Pancreas (tissue), 10 donors: ENCODE data around the gene BRME1. TPM values are rescaled to one million over a fixed set of nuclear protein-coding genes. Genes with fewer than 3 reads are reported as not detected.

Experiments
- ATAC-seq, 4 donors: fragments of 200-7000 bp; cut with Tn5 transposase; one replicate each; pipeline versions ENCODE4 v1.8.0 to v1.9.1; 2020; ENCODE audit warnings: mild to moderate bottlenecking in 4 of 4, moderate library complexity in 4 of 4
- DNase-seq, 6 donors: peaks; one replicate each; pipeline ENCODE4 v3.0.0-alpha.2; 2020
- FAIRE-seq: peaks from 2 replicates; lab custom pipeline; 2012; peaks lifted over from hg19 to GRCh38; lab: Jason Lieb, UNC
- H3K27ac ChIP-seq, 4 donors: fragments of 200-600 bp; sonication (generic); 1 replicate in 3 of 4; 2 replicates in 1 of 4; pipeline versions ENCODE4 v1.5.0 to v1.8.0; 2020
- H3K27me3 ChIP-seq, 4 donors: fragments of 200-600 bp; one replicate each; pipeline ENCODE4 v1.8.0; 2021
- H3K36me3 ChIP-seq, 3 donors: fragments of 200-600 bp; sonication (generic) in 1 of 3; one replicate each; pipeline versions ENCODE4 v1.5.0 to v1.8.0; 2020 to 2021
- H3K4me1 ChIP-seq, 3 donors: fragments of 200-600 bp; one replicate each; pipeline ENCODE4 v1.8.0; 2021
- H3K4me3 ChIP-seq, 4 donors: fragments of 200-600 bp; sonication (generic) in 2 of 4; one replicate each; pipeline versions ENCODE4 v1.5.0 to v1.8.0; 2020 to 2021
- H3K9me3 ChIP-seq, 4 donors: fragments of 200-600 bp; one replicate each; pipeline ENCODE4 v1.8.0; 2021
- CTCF ChIP-seq, 4 donors: fragments of 200-600 bp; sonication (generic) in 3 of 4; IDR thresholded peaks; one replicate each; pipeline versions ENCODE4 v1.5.0 to v1.8.0; 2021; ENCODE audit warnings: antibody characterized with exemption in 4 of 4
- WGBS, 2 donors: extraction: QIAGEN DNeasy Blood & Tissue Kit; methylation state at CpG; one replicate each; pipeline ENCODE4 v1.1.7; 2013; 5-methylcytosine and 5-hydroxymethylcytosine counted together
- intact Hi-C, 3 donors: fragments of 100-400 bp; cut with DNase I; formaldehyde crosslinking; loops; one replicate each; pipeline versions ENCODE4 v1.11.1 to v1.14.2; 2022
- polyA plus RNA-seq, 2 donors: library from polyadenylated mRNA; stranded (reverse); fragments of 200-250 nt; gene quantifications; one replicate each; pipeline ENCODE4 v1.2.3, GENCODE V29; 2013
- total RNA-seq, 6 donors: library from RNA; stranded (reverse); fragmentation: NEBNext Ultra II Directional in 4 of 6; extraction: Animal tissue kit (Norgen Biotek cat#: 25700) in 4 of 6; gene quantifications; one replicate each; pipeline versions ENCODE4 v1.2.1 to v1.2.4, GENCODE V29; 2021 to 2023
- donor health status: healthy with polysubstance abuse.
- donor health status: DM: no; HTN: no; CAD: no; lungs with moderate emphysema.
- donor health status: DM: no; HTN: no; CAD: no.
- donor health status: control.
- donor health status: control.
- donor health status: Bipolar disorder and iron deficiency.
- donor health status: DM: yes; HTN: yes; CAD: no.
- donor health status: DM: no; HTN: no; CAD: no.
- donor health status: DM: no; HTN: no; CAD: no.
- donor health status: DM: yes; HTN: yes; CAD: no.

The BRME1 gene
- total and polyA plus RNA-seq, 8 donors = 2.6 to 15.3 (median 4.3) TPM

GRCh38 chr19:13839938-13840304, 66.0 kb downstream of the BRME1 start:
- Histone ChIP-seq H3K27ac (peak overlapping the region; percentile 33 to 97 (median 85)), H3K4me3 (peak overlapping the region in 2 of 4 donors; percentile 92 to 97), H3K9me3 (no peaks in the 10 kb centered on the region), H3K36me3 (peaks cover 0 to 11% (median 0%) of the 10 kb centered on the region in 3 donors), H3K4me1 (peaks cover 6 to 27% (median 8%) of the 10 kb centered on the region in 3 donors), H3K27me3 (no peaks in the 10 kb centered on the region)
- ATAC-seq = no peak
- no peak for FAIRE-seq
- DNase-seq = no peak
- intact Hi-C loops = no loop called here
- TF ChIP-seq CTCF (IDR thresholded peaks at IDR 0.05) = no peak
- WGBS, 2 donors = 36 to 54% methylated on average over 6 of the region's 6 CpGs

DNA sequence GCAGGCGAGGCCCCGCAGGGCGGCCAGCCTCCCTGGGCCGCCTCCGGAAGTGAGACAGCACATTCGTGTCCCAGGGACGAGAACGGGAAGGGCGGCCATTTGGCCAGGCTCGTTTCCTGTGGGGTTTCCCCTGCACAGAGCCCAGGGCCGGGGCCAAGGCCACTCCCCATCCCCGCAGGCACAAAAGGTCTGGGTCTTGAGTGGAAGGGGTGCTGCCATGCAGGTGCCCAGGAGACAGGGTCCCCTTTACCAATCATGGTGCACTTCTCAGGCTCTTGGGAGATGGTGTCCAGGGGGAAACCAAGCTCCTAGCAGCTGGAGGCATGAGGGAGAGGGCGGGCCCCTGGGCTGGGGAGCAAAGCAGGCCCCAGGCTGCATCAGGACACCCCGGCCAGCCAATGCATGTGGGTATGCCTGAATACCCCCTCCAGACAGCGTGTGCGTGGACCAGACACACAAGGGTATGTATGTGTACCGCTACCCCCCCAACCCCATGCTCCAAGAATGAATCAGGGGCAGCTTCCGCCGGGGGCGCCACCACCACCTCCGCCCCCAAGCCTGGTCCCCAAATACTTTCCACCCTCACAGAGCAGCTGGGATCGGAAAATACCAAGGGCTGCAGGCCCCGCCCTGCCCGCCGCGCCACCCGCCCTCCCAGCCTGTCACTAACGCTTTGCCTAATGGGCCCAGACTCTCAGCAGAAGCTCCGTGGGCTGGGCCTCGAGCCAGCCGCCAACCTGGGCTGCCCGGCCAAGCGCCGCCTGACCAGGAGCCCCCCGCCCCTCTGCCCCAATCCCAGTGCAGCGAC, 66.6 kb downstream of the BRME1 start:
- Histone ChIP-seq H3K36me3 (peaks cover 0 to 11% (median 0%) of the 10 kb centered on the region in 3 donors), H3K27ac (peak overlapping the region; percentile 33 to 97 (median 85)), H3K4me1 (peaks cover 6 to 27% (median 8%) of the 10 kb centered on the region in 3 donors), H3K9me3 (no peaks in the 10 kb centered on the region), H3K4me3 (peak overlapping the region in 3 of 4 donors; percentile 11 to 97 (median 92)), H3K27me3 (no peaks in the 10 kb centered on the region)
- intact Hi-C loops = no loop called here
- no peak for TF ChIP-seq CTCF (IDR thresholded peaks at IDR 0.05)
- DNase-seq = peak; percentile 64 to 86 (median 75)
- peak; percentile 14 to 57 (median 49) for ATAC-seq
- 42 to 55% methylated on average over 35 to 36 of the region's 36 CpGs for WGBS, 2 donors
- no peak for FAIRE-seq

- no peak for TF ChIP-seq CTCF (IDR thresholded peaks at IDR 0.05)
- peak overlapping the region in 2 of 4 donors; percentile 92 to 97 for H3K4me3 ChIP-seq
- no peaks in the 10 kb centered on the region for H3K9me3 ChIP-seq
- no peak for ATAC-seq
- H3K27ac ChIP-seq = peak overlapping the region; percentile 33 to 97 (median 85)
- peaks cover 0 to 11% (median 0%) of the 10 kb centered on the region in 3 donors for H3K36me3 ChIP-seq
- no peak for FAIRE-seq
- 79 to 83% methylated on average over 18 of the region's 18 CpGs for WGBS, 2 donors
- no peak for DNase-seq
- H3K4me1 ChIP-seq = peaks cover 6 to 27% (median 6%) of the 10 kb centered on the region in 3 donors
- no peaks in the 10 kb centered on the region for H3K27me3 ChIP-seq
- intact Hi-C loops = no loop called here
Observed at GRCh38 chr19:13838435-13839129, 67.3 kb downstream of the BRME1 start.

DNA sequence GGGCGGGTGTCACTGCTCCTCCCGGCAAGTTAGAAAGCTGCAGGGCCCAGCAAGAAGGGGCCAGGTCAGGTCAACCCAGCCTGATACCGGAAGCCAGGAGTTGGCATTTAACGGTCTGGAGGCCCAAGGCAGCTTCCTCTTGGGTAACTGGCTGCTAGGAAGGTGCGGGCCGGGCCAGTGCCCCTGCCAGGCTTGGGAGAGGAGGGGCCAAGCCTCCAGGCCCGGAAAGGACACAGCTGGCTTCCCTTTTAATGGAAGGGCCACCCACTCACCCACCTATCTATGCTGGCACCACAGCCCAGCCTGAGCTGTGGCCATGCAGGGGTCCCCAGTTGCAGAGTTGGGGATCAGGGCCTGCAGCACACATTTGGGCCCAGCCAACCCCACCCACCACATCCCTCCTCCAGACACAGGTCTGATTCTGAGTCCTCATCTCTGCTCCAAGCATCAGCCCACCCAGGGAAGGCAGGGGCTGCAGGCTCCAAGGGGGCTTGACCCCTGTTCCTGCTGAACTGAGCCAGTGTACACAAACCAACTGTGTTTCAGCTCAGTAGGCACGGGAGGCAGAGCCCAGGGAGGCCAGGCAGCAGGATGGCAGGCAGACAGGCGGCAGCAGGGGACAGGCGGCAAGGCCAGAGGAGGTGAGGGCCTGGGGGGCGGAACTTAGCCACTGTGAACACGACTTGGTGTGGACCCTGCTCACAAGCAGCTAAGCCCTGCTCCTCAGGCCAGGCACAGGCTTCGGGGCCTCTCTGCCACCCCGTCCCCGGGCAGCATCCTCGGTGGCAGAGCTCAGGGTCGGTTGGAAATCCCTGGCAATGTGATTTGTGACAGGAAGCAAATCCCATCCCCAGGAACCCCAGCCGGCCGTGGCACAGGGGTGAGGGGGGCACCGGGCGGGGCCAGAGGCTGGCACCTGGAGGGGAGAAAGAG, 69.9 kb downstream of the BRME1 start:
- Histone ChIP-seq H3K4me1 (peaks cover 0 to 25% (median 0%) of the 10 kb centered on the region in 3 donors), H3K27ac (peak overlapping the region in 2 of 4 donors; percentile 53 to 74), H3K9me3 (no peaks in the 10 kb centered on the region), H3K36me3 (peaks cover 0 to 11% (median 0%) of the 10 kb centered on the region in 3 donors), H3K4me3 (peak overlapping the region in 1 of 4 donors; percentile 3), H3K27me3 (no peaks in the 10 kb centered on the region)
- WGBS, 2 donors = 77 to 78% methylated on average over 18 to 21 of the region's 21 CpGs
- FAIRE-seq (no peak), ATAC-seq (no peak), DNase-seq (peak in 1 of 6 donors; percentile 24)
- intact Hi-C loops = no loop called here
- no peak for TF ChIP-seq CTCF (IDR thresholded peaks at IDR 0.05)
